ENCODE data around the gene PAM16.

The PAM16 gene

DNA sequence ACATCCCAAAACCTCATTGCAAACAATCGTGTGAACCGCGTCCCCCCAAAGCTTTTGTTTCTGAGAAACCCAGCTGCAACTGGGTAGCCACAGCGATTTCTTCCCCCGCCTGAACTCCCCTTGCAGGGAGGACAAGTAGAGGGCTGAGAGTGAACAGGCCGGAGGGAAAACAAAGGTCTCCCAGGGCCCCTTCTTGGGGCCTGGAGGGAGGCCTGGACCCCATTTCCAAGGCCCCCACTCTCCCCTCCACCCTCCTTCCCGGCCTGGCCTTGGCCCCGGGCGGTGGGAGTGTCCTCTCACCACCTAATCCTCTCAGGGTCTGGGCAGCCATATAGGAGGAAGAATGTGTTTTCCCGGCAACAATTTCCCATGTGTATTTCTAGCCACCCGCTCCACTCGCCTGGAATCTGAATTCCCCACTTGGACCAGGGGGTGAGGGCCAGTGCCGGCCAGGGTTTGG, 32.6 kb downstream of the PAM16 start:
- Histone ChIP-seq H3K27me3 (ENCODE audit: control insufficient read depth, insufficient read depth, low read length) (no peaks in the 10 kb centered on the region), H2AFZ (no peak overlapping the region), H3K79me2 (peaks cover 59% of the 10 kb centered on the region), H3K9ac (no peak overlapping the region), H3K9me3 (ENCODE audit: control insufficient read depth, low read length) (no peaks in the 10 kb centered on the region), H3K4me3 (ENCODE audit: low read depth, low read length) (no peak overlapping the region), H3K27ac (no peak overlapping the region), H3K4me2 (ENCODE audit: low read length) (no peak overlapping the region), H3K4me1 (peaks cover 33% of the 10 kb centered on the region), H3K36me3 (ENCODE audit: control insufficient read depth, insufficient read depth, low read length) (no peaks in the 10 kb centered on the region)
- TF ChIP-seq, protein P1, sequence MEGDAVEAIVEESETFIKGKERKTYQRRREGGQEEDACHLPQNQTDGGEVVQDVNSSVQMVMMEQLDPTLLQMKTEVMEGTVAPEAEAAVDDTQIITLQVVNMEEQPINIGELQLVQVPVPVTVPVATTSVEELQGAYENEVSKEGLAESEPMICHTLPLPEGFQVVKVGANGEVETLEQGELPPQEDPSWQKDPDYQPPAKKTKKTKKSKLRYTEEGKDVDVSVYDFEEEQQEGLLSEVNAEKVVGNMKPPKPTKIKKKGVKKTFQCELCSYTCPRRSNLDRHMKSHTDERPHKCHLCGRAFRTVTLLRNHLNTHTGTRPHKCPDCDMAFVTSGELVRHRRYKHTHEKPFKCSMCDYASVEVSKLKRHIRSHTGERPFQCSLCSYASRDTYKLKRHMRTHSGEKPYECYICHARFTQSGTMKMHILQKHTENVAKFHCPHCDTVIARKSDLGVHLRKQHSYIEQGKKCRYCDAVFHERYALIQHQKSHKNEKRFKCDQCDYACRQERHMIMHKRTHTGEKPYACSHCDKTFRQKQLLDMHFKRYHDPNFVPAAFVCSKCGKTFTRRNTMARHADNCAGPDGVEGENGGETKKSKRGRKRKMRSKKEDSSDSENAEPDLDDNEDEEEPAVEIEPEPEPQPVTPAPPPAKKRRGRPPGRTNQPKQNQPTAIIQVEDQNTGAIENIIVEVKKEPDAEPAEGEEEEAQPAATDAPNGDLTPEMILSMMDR (IDR thresholded peaks at IDR 0.05) = no peak

DNA sequence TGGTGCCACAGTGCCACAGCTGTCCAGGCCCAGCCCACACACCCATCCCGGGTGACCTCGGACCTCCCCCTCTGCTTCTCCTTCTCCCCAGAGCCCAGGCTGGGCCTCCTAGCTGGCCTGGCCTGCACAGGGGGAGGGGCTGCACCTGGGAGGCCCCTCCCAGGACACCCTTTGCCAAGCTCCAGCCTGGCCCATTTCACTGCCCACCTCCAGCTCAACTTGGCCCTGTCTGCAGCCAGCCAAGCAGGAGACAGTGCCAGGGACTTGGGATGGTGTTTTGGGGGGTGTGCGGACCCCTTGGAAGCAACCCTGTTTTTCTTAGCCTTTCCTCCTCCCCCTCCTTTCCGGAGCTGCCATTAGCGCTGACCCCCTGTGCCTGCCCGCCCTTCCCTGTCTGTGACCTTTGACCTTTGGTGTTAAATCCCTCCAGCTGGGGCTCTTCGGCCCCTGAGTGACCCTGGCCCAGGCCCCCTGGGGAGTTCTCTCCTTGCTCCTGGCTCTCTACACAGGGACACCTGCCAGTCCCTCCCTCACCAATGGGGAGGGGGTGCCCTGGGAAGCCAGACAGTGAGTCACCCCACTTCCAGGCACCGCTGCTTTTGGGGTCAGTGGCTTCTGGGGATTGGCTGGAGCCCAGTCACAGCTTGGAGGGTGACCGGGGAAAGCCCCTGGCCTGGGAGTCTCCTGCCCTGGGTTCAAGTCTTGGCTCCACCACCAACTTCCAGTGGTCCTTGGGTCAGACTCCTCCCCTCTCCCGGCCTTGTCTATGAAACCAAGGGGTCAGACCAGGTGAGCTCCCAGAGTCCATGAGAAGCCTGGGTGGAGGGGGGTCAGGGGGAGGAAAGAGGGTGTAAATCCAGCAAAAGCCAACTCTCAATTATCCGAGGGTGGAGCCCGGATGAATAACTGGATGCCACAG, 33.3 kb downstream of the PAM16 start:
- peak overlapping the region; percentile 99 for H3K4me2 ChIP-seq (ENCODE audit: low read length)
- TF ChIP-seq, protein P1 (IDR thresholded peaks at IDR 0.05) = no peak
- no peaks in the 10 kb centered on the region for H3K9me3 ChIP-seq (ENCODE audit: control insufficient read depth, low read length)
- peak overlapping the region; percentile 83 for H2AFZ ChIP-seq
- H3K79me2 ChIP-seq = peaks cover 57% of the 10 kb centered on the region
- H3K36me3 ChIP-seq (ENCODE audit: control insufficient read depth, insufficient read depth, low read length) = no peaks in the 10 kb centered on the region
- peak overlapping the region; percentile 77 for H3K4me3 ChIP-seq (ENCODE audit: low read depth, low read length)
- peak overlapping the region; percentile 92 for H3K27ac ChIP-seq
- H3K27me3 ChIP-seq (ENCODE audit: control insufficient read depth, insufficient read depth, low read length) = no peaks in the 10 kb centered on the region
- H3K9ac ChIP-seq = peak overlapping the region; percentile 72
- H3K4me1 ChIP-seq = peaks cover 26% of the 10 kb centered on the region

DNA sequence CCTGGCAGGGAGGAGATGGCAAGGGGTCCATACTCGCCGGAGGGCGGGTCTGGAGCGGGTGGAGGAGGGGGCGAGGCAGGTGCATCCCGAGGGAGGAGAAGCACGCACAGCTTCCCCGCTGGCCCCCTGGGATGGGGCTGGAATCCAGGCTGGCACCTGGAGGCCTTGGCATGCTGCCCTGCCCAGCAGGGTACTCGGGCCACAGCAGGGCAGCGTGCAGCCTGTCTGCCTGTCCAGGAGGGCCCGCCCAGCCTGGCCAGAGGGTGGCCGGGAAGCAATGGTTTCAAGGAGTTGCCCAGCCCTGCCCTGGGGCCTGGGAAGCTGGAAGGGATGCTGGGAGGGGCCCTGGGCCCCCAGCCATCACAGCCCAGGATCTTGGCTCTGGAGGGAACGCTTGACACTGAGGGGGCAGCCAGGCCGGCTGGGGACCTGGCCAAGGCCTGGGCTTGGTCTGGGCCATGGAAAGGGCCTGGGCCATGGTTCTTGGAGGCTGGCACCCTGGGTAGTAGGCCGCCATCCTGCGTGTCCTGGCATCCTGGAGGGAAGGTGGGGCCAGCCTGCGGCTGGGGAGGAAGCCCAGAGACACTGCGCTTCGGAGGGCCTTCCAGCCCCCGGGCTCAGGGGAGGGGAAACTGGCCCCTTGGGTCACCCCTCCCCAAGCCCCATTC, 34.1 kb downstream of the PAM16 start:
- Histone ChIP-seq H2AFZ (peak overlapping the region; percentile 83), H3K27ac (peak overlapping the region; percentile 92), H3K4me3 (ENCODE audit: low read depth, low read length) (peak overlapping the region; percentile 77), H3K9me3 (ENCODE audit: control insufficient read depth, low read length) (no peaks in the 10 kb centered on the region), H3K79me2 (peaks cover 51% of the 10 kb centered on the region), H3K4me2 (ENCODE audit: low read length) (peak overlapping the region; percentile 99), H3K27me3 (ENCODE audit: control insufficient read depth, insufficient read depth, low read length) (no peaks in the 10 kb centered on the region), H3K4me1 (peaks cover 22% of the 10 kb centered on the region), H3K36me3 (ENCODE audit: control insufficient read depth, insufficient read depth, low read length) (no peaks in the 10 kb centered on the region), H3K9ac (peak overlapping the region; percentile 72)
- TF ChIP-seq, protein P1 (IDR thresholded peaks at IDR 0.05) = no peak

DNA sequence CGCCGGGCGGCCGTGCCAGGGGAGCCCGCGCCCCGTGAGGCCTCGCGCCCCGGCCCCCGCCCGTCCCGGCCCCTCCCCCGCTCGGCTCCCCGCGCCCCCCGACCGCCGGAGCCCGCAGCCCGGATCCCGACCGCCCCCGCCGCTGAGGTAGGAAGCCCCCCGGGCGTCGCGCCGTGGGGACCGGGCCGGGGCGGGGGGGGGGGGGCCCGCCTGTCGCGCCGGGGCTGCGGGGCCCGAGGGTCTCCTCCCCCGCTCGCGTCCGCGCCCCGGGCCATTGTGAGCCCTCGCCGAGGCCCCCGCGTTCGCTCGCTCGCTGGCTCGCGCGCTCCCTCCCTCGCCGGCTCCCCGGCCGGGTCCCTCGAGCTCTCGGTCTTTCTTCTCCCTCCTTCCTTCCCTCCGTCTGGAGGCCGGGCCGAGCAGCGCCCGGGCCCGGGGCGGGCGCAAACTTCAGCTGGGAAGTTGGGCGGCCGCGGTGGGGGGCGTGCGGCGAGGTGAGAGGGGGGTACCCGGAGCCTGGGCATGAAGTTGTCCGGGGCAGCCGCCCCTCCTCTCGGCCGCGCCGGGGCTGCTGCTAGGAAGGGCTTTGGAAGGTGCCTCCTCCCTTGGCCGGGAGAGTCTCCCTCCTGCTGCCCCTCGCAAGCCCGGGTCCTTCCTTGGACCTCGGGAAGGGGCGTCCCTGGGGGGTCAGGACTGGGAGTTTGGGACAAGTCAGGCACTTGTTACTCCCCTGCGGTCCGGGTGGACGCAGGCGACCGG, 34.8 kb downstream of the PAM16 start:
- Histone ChIP-seq H3K9ac (peak overlapping the region; percentile 13), H3K27me3 (ENCODE audit: control insufficient read depth, insufficient read depth, low read length) (no peaks in the 10 kb centered on the region)

More for the DNA sequence above, 34.8 kb downstream of the PAM16 start:
- Histone ChIP-seq H3K4me2 (ENCODE audit: low read length) (peak overlapping the region; percentile 99), H3K4me3 (ENCODE audit: low read depth, low read length) (peak overlapping the region; percentile 77), H3K4me1 (peaks cover 22% of the 10 kb centered on the region), H3K9me3 (ENCODE audit: control insufficient read depth, low read length) (no peaks in the 10 kb centered on the region), H3K36me3 (ENCODE audit: control insufficient read depth, insufficient read depth, low read length) (no peaks in the 10 kb centered on the region), H3K79me2 (peaks cover 44% of the 10 kb centered on the region), H2AFZ (peak overlapping the region; percentile 83), H3K27ac (peak overlapping the region; percentile 92)
- TF ChIP-seq, protein P1 (IDR thresholded peaks at IDR 0.05) = no peak
